Stimulated activated naive B cell treated with anti-CD40 and anti-IgM and Interleukin-4, amounts not matched to agents 10 μg/mL and 1 μg/mL and 100 μg/mL, for 72 hours (primary cell): ENCODE results near the gene BAIAP2.

Experiments used
- ATAC-seq, 2 donors: fragments of 150-1000 bp; cut with Tn5 transposase; replicated peaks; 2 replicates each; pipeline ENCODE4 v1.10.0; 2021; ENCODE audit warnings: moderate library complexity in 1 of 2
- DNase-seq: peaks from one replicate; pipeline ENCODE4 v3.0.0; 2021
- H3K27ac Mint-ChIP-seq: one replicate; pipeline ENCODE4 v1.8.0; 2022; ENCODE audit warnings: mild to moderate bottlenecking, mixed read lengths
- H3K27me3 Mint-ChIP-seq, 2 donors: one replicate each; pipeline ENCODE4 v1.8.0; 2022; ENCODE audit warnings: mixed read lengths in 2 of 2
- H3K36me3 Mint-ChIP-seq, 2 donors: one replicate each; pipeline ENCODE4 v1.8.0; 2022; ENCODE audit warnings: mixed read lengths in 2 of 2, mild to moderate bottlenecking in 1 of 2
- H3K4me1 Mint-ChIP-seq, 2 donors: one replicate each; pipeline ENCODE4 v1.8.0; 2022; ENCODE audit warnings: mixed read lengths in 2 of 2, mild to moderate bottlenecking in 1 of 2
- H3K4me3 Mint-ChIP-seq, 2 donors: one replicate each; pipeline ENCODE4 v1.8.0; 2022; ENCODE audit warnings: mild to moderate bottlenecking in 2 of 2, mixed read lengths in 2 of 2, moderate library complexity in 1 of 2
- H3K9me3 Mint-ChIP-seq, 2 donors: one replicate each; pipeline ENCODE4 v1.8.0; 2022; ENCODE audit warnings: mixed read lengths in 2 of 2, mild to moderate bottlenecking in 1 of 2

BAIAP2 gene

DNA sequence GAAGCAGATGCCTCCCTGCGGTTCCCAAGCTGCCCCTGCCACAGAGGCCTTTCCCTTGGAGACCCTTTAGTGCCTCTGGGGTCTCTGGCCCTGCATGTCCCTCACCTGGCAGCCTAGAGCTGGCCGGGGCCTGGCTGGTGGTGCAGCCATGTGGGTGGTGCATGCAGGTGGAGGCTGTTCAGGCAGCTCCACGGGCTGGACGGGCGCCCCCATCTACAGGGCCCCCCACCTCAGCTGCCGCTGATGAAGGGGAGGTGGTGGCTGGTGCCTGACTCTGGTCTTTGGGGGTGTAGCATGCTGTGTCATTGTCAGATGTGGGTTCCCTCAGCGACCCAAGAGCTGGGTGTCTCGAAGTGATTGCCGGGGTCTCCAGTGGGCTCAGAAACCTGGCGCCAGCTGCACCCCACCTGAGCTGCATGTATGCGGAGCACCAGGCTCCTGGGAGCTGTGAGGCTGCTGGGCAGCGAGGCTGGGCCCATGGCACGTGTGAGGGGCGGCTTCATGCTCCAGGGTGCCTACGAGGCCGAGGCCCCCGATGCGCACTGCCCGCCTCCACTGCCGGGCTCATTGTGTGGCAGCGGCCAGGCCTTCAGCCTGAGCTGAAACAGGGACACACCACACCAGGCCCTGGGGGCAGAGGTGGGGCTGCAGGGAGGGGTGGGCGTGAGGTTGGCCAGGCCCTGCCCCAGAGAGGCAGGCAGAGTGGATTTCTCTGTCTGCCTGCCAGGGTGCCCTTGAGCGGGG, 57.0 kb downstream of the BAIAP2 start:
- Mint-ChIP-seq H3K36me3 (no peaks in the 10 kb centered on the region), H3K27me3 (peaks cover 8 to 12% of the 10 kb centered on the region in 2 donors), H3K27ac (no peak overlapping the region), H3K4me1 (peaks cover 6 to 8% of the 10 kb centered on the region in 2 donors), H3K4me3 (no peak overlapping the region), H3K9me3 (no peaks in the 10 kb centered on the region)
- no peak for DNase-seq
- ATAC-seq, result no peak

DNA sequence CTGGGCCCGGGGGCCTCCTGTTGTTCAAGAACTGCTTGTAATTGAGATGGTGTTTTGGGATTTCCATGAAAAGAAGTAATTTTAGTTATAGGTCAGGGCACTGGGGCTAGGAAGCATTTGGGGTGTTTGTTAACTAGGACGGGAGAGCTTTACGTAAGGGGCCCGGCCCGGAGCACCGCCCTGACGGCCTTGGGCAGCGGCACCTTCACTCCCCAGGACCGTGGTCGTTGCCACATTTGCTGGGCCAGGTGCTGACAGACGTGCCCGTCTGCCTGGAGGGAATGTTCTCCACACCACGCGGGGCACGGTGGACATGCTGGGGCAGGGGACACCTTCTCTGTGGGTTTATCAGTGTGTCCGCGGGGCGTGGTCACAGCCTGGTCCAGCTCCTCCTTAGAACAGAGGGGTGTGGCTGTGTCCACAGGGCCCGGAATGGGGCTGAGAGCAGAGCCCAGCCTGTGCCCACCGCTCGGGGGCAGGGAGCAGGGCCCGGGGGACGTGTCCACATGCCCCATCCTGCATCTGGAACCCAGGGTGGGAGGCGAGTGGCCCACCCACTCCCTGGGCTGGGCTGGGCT, 57.7 kb downstream of the BAIAP2 start:
- H3K4me3 Mint-ChIP-seq, result no peak overlapping the region
- no peaks in the 10 kb centered on the region for H3K9me3 Mint-ChIP-seq
- H3K27me3 Mint-ChIP-seq, result peaks cover 8 to 18% of the 10 kb centered on the region in 2 donors
- no peaks in the 10 kb centered on the region for H3K36me3 Mint-ChIP-seq
- H3K27ac Mint-ChIP-seq, result no peak overlapping the region
- peaks cover 7 to 15% of the 10 kb centered on the region in 2 donors for H3K4me1 Mint-ChIP-seq
- ATAC-seq (no peak), DNase-seq (no peak)

DNA sequence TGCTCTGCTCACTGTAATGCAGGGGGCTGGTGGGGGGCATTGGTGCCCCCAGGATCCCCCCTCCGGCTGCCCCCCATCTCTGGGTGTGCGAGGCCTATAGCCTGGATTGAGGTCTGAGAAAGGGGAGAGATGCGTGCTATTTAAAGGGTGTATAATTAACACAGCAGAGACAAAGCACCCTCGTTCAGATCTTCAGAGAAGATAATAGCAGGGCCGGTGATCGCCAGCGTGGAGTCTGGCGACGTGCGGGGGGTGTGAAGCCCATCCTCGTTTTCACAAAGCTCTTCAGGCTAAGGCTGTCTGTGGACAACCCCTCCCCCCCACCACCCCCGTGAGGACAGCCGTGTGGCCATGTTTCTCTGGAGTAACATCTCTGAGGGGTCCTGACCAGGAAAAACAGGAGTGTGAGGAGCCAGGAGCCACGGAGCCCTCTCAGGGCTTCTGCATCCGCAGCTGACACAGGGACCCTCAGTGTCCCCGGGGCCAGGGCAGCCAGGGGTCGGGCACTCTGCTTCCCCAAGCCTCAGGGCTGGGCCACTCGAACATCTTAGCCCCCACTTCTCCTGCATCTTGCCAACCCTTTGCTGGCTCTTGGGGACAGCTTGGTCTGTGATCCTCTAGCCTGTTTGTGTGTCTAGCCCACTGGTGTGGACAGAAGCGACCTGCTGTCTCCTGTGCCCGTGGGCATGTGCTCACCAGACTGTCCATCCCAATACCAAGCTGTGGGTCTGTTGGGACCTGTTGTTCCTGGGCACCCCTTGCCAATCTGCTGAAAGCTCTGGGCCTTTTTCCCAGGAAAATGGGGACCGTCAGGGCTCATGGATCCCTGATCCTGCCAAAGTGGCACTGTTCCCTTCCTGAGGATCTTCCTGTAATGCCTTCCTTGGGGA, 58.9 kb downstream of the BAIAP2 start:
- Mint-ChIP-seq H3K4me1 (peaks cover 7 to 18% of the 10 kb centered on the region in 2 donors), H3K27ac (no peak overlapping the region), H3K4me3 (no peak overlapping the region), H3K27me3 (peaks cover 8 to 24% of the 10 kb centered on the region in 2 donors), H3K9me3 (no peaks in the 10 kb centered on the region), H3K36me3 (no peaks in the 10 kb centered on the region)
- DNase-seq (no peak), ATAC-seq (no peak)

DNA sequence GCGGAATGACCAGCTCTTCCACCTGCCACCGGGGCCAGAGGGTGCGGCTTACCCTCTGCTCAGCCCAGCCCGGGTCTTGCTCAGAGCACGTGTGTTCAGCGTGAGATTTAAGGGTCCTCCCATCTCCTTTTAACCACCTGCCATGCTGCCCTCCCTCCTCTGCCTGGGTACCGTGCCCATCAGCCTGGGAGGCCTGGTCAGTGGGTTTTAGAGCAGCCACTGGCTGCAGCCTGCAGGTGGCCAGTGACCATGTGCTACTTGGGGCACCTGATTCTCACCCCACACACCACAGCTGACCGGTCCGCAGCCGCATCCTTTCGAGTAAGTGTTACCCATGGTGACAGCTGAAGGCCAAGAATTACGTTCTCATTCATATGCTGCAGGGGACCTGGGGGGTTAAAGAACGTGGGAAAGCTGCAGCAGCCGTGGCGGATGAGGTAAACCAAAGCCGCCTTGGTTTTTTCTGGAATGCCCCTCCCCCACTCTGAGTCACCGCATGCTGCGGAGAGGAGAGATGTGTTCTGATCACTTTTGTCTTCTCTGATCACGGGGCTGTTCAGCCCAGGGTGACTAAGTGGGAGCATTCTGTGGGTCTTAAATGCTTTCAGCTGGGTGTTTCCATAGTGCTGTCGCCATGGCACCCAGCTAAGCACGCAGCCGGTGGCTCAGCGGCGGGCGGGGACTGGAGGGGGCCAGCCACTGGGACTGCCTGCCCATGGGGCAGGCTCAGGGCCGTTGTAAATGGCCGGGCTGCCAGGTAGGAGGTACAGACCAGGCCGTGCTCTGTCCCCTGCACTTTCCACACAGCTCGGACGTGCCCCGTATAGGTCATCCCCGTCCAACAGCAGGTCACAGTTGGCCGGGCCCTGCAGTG, 59.8 kb downstream of the BAIAP2 start:
- no peak overlapping the region for H3K4me3 Mint-ChIP-seq
- peaks cover 13 to 32% of the 10 kb centered on the region in 2 donors for H3K27me3 Mint-ChIP-seq
- no peaks in the 10 kb centered on the region for H3K9me3 Mint-ChIP-seq
- no peaks in the 10 kb centered on the region for H3K36me3 Mint-ChIP-seq
- H3K27ac Mint-ChIP-seq, result peak overlapping the region; percentile 16
- ATAC-seq, result peak; percentile 82 to 85
- peaks cover 7 to 18% of the 10 kb centered on the region in 2 donors for H3K4me1 Mint-ChIP-seq
- peak; percentile 62 for DNase-seq

DNA sequence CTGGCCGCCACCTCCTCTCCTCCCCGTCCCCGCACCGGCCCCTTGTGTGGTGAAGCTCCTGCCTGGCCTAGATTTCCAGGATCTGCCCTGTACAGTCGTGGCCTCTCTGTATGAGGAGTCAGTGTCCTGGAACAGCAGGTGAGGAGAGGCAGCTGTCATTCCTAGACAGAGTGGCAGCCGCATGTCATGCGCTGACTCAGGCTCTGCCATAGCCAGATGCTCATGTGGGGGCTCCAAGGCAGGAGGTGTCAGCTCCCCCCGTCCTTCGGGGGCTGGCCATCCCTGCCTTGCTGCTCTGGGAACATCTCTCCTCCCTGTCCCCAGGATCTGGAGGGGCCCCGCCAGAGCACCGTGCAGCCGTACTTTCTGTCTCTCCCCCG, 60.4 kb downstream of the BAIAP2 start:
- DNase-seq (no peak), ATAC-seq (no peak)
- Mint-ChIP-seq H3K4me3 (peak overlapping the region in 1 of 2 donors; percentile 27), H3K27ac (peak overlapping the region; percentile 47), H3K36me3 (no peaks in the 10 kb centered on the region), H3K4me1 (peaks cover 7 to 18% of the 10 kb centered on the region in 2 donors), H3K27me3 (peaks cover 19 to 38% of the 10 kb centered on the region in 2 donors), H3K9me3 (no peaks in the 10 kb centered on the region)

DNA sequence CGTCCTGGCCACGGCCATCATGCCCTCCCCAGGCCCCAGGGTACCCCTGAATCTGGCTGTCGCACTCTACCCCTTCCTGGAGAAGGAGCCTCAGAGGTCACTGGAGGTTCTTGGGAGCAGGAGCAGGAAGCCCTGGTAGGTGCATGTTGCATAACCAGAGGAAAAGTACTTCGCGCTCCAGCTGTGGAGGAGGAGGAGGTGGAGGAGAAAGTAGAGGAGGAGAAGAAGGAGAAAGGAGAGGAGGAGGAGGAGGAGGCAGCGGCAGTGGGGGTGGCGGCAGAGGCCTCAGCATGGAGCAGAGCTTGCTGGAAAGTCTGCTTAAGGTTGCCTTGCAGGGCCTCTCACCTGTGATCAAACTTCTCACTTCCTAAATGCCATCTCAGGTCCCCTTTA, 61.8 kb downstream of the BAIAP2 start:
- peak overlapping the region; percentile 9 for H3K27ac Mint-ChIP-seq
- H3K27me3 Mint-ChIP-seq, result peaks cover 24 to 38% of the 10 kb centered on the region in 2 donors
- H3K4me1 Mint-ChIP-seq, result peaks cover 7 to 21% of the 10 kb centered on the region in 2 donors
- no peak for ATAC-seq
- no peak for DNase-seq
- no peaks in the 10 kb centered on the region for H3K9me3 Mint-ChIP-seq
- peak overlapping the region in 1 of 2 donors; percentile 25 for H3K4me3 Mint-ChIP-seq
- H3K36me3 Mint-ChIP-seq, result peaks cover 0 to 3% of the 10 kb centered on the region in 2 donors

DNA sequence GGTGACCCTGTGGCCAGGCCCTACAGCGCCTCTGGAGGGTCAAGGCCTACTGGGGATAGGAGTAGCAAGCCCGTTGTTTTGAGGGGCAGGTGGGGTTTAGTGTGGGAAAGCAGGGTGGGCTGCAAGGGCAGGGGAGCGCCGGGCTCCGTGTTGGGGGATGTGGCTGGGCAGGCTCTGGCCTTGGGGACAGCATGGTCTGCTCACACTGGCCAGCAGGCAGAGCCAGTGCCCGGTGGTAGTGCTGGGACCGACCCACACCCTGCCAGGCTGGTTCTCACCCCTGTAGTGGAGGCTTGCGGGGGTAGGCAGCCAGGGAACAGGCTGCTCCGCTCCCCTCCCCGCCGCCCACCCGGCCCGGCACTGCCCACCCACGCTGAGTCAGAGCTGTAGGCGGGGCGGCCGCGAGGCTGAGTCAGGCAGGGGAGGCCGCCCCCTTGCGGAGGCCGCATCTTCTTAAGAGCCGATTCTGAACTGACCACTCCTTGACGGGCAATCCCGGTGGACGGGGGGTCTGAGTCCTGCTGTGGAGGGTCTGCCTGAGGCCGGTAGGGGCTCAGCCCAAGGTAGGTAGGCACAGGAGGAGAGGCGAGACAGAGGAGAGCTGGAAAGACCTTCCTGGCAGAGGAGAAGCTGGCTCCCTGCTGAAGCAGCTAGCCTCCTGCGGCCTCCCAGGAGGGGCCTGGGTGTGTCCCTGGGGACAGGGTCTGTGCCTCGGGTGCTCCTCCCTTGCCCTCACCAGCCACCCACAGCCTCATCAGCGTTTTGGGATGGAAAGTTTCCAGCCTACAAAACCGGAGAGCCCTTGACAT, 62.4 kb downstream of the BAIAP2 start:
- Mint-ChIP-seq H3K36me3 (peaks cover 0 to 3% of the 10 kb centered on the region in 2 donors), H3K4me3 (peak overlapping the region in 1 of 2 donors; percentile 25), H3K27me3 (peaks cover 24 to 38% of the 10 kb centered on the region in 2 donors), H3K9me3 (no peaks in the 10 kb centered on the region), H3K4me1 (peaks cover 10 to 24% of the 10 kb centered on the region in 2 donors), H3K27ac (peak overlapping the region; percentile 59)
- DNase-seq (no peak), ATAC-seq (no peak)

DNA sequence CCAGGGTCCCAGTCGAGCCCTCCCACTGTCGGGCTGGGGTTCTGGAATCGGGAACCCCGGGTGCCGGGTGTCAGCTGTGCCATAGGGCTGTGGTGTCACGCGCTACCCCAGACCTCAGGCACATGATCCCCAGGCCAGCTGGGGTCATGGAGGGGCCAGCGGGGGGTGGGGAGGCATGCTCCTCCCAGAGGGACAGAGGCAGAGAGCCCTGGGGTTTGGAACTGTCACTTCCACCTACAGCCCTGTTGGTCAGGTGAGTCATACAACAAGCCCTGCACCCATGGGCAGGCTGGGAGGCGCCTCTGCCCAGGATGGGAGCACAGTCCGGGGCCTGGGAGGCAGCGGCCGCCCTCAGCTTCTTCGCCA, 63.0 kb downstream of the BAIAP2 start:
- ATAC-seq (no peak), DNase-seq (no peak)
- H3K27ac Mint-ChIP-seq, result no peak overlapping the region
- peaks cover 0 to 3% of the 10 kb centered on the region in 2 donors for H3K36me3 Mint-ChIP-seq
- peaks cover 10 to 24% of the 10 kb centered on the region in 2 donors for H3K4me1 Mint-ChIP-seq
- no peak overlapping the region for H3K4me3 Mint-ChIP-seq
- H3K9me3 Mint-ChIP-seq, result no peaks in the 10 kb centered on the region
- peaks cover 24 to 38% of the 10 kb centered on the region in 2 donors for H3K27me3 Mint-ChIP-seq

DNA sequence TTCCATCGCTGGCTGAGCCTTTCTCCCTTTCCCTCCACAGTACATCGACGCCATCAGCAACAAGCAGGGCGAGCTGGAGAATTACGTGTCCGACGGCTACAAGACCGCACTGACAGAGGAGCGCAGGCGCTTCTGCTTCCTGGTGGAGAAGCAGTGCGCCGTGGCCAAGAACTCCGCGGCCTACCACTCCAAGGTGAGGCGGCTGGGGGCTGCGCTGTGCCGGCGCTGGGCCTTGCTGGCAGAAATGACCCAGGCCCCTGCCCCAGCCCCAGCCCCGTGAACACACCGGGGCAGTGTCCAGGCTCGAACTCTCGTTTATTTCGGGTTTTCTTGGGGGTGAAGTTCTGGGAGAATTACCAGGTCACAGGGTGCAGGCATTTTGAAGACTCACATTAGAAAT, 64.9 kb downstream of the BAIAP2 start:
- Mint-ChIP-seq H3K27ac (no peak overlapping the region), H3K4me1 (peaks cover 11 to 24% of the 10 kb centered on the region in 2 donors), H3K4me3 (no peak overlapping the region), H3K27me3 (peaks cover 20 to 38% of the 10 kb centered on the region in 2 donors), H3K36me3 (peaks cover 0 to 3% of the 10 kb centered on the region in 2 donors), H3K9me3 (no peaks in the 10 kb centered on the region)
- ATAC-seq (no peak), DNase-seq (no peak)

DNA sequence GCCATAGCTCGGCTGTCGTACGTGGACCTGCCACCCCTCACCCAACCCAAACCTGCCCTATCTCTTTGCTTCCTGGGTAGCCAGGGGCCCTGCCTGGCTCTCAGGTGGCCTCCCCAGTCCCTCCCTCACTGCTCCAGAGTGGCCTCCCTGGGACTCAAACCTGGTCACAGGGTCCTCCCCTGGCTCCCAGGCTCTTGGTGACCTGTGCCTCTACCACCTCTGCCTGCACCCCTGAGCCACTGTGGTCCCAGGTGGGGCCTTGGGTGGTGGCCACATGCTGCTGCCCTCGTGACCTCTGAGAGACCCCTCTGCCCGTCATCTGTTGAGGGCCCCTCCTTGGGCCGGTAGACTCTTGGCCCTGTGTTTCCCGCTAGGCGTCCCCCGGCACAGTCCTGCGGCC, 65.7 kb downstream of the BAIAP2 start:
- H3K36me3 Mint-ChIP-seq, result peaks cover 0 to 3% of the 10 kb centered on the region in 2 donors
- H3K4me3 Mint-ChIP-seq, result no peak overlapping the region
- H3K27me3 Mint-ChIP-seq, result peaks cover 20 to 38% of the 10 kb centered on the region in 2 donors
- no peak overlapping the region for H3K27ac Mint-ChIP-seq
- peaks cover 10 to 21% of the 10 kb centered on the region in 2 donors for H3K4me1 Mint-ChIP-seq
- no peaks in the 10 kb centered on the region for H3K9me3 Mint-ChIP-seq
- ATAC-seq, result no peak
- no peak for DNase-seq

DNA sequence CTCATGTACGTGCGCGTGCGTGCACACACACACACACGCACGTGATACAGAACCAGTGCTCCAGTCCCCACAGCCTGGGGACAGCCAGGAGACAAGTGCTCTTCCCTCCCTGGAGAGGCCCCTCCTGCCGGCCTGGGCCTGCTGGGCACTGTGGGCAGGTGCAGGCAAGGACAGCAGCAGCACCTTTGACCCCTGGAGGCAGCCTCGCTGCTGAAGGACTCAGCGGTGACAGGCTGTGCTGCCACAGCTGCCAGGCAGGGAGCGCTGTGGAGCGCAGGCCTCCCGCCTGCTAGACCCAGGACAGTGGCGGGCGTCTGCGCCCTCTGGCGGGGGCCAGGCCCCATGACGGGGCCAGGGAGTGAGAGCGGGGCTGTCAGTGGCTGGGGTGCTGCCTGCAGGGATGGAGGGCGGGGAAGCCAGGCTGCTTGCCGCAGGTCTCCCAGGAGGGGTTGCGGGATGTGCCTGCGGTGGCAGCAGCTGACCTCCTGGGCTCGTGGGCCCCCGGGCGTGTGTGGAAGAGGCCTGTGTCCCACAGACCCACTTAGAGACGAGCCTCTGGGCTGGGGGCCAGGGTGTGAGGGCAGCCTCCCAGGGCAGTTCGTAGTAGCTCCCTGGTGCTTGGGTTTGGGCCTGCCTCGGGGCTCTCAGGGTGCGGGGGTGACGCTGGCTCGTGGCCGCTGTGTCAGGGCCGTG, 66.8 kb downstream of the BAIAP2 start:
- H3K9me3 Mint-ChIP-seq, result no peaks in the 10 kb centered on the region
- peaks cover 18 to 28% of the 10 kb centered on the region in 2 donors for H3K27me3 Mint-ChIP-seq
- H3K27ac Mint-ChIP-seq, result no peak overlapping the region
- peaks cover 0 to 3% of the 10 kb centered on the region in 2 donors for H3K36me3 Mint-ChIP-seq
- DNase-seq, result peak; percentile 86
- ATAC-seq, result peak; percentile 98
- peaks cover 6 to 18% of the 10 kb centered on the region in 2 donors for H3K4me1 Mint-ChIP-seq
- H3K4me3 Mint-ChIP-seq, result no peak overlapping the region

DNA sequence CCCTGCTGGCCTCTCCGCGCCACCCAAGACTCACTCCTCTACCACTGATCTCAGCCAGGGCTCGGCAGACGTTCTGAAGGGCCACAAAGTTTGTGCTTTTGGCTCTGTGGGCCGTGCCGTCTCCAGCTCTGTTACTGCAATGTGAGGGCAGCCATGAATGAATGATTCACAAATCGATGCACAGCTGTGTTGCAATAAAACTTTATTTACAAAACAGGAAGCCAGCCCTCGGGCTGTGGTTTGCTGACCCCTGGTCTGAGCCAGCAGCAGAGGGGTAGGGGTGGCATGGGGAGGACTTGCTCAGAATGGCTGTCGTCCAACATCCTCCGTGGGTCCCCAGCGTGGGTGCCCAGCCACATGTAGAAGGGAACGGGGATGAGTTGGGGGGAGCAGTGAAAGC, 67.4 kb downstream of the BAIAP2 start:
- peaks cover 6 to 13% of the 10 kb centered on the region in 2 donors for H3K4me1 Mint-ChIP-seq
- H3K27ac Mint-ChIP-seq, result no peak overlapping the region
- DNase-seq (no peak), ATAC-seq (no peak)
- no peak overlapping the region for H3K4me3 Mint-ChIP-seq
- H3K27me3 Mint-ChIP-seq, result peaks cover 17 to 23% of the 10 kb centered on the region in 2 donors
- H3K9me3 Mint-ChIP-seq, result no peaks in the 10 kb centered on the region
- peaks cover 0 to 3% of the 10 kb centered on the region in 2 donors for H3K36me3 Mint-ChIP-seq
